HT-29 (cell line): ENCODE data around the gene MARK4. TPM values are rescaled to one million over a fixed set of nuclear protein-coding genes. Genes with fewer than 3 reads are reported as not detected.
A peak's percentile ranks its signal among the peaks of the same experiment; 100 is the strongest.

Experiments
- DNase-seq: peaks from one replicate; pipeline ENCODE4 v3.0.0-alpha.2; 2015; ENCODE audit warnings: low spot score
- total RNA-seq: library from RNA; depleted of rRNA; stranded (reverse); fragments of >200 nt; shearing (Covaris generic); gene quantifications from 2 replicates; pipeline ENCODE4 v1.2.3, GENCODE V29; 2014

Gene MARK4
- total RNA-seq, 1 experiment from 2014 or later, result 9.5 TPM

GRCh38 chr19:45340232-45340898 is 89.3 kb downstream of the MARK4 start, which contains the start of gene KLC3:
Gene KLC3 (plus strand): TSS chr19:45340750. CDS start chr19:45345542, 4,792 bp downstream.
- DNase-seq, result peak; percentile 77

- no peak for DNase-seq
Observed at GRCh38 chr19:45340899-45341453, 89.9 kb downstream of the MARK4 start.

GRCh38 chr19:45342911-45343310 is 91.8 kb downstream of the MARK4 start:
- no peak for DNase-seq

- DNase-seq, result no peak
Observed at GRCh38 chr19:45344621-45345505, 93.8 kb downstream of the MARK4 start.

- DNase-seq, result no peak
Observed at GRCh38 chr19:45345506-45345860, 94.4 kb downstream of the MARK4 start.

- DNase-seq, result no peak
Observed at GRCh38 chr19:45346449-45346848, 95.4 kb downstream of the MARK4 start.

- DNase-seq, result no peak
Observed at GRCh38 chr19:45347570-45348366, 96.7 kb downstream of the MARK4 start.

GRCh38 chr19:45348367-45349125 is 97.5 kb downstream of the MARK4 start:
- no peak for DNase-seq

- DNase-seq, result no peak
Observed at GRCh38 chr19:45349126-45349415, 98.0 kb downstream of the MARK4 start.

GRCh38 chr19:45349430-45349941 is 98.4 kb downstream of the MARK4 start:
- DNase-seq, result no peak

GRCh38 chr19:45350477-45351058 is 99.5 kb downstream of the MARK4 start:
- no peak for DNase-seq

- no peak for DNase-seq
Observed at GRCh38 chr19:45351401-45351952, 100.4 kb downstream of the MARK4 start.

GRCh38 chr19:45352062-45352461 is 101.0 kb downstream of the MARK4 start:
- no peak for DNase-seq

GRCh38 chr19:45352471-45352870 is 101.4 kb downstream of the MARK4 start:
- DNase-seq, result no peak

GRCh38 chr19:45352914-45353796 is 102.1 kb downstream of the MARK4 start:
- no peak for DNase-seq

GRCh38 chr19:45354241-45354842 is 103.3 kb downstream of the MARK4 start:
- no peak for DNase-seq
